DOHH2 (cell line): Measurements from ENCODE around the gene SYCP2.

Experiments
- EZH2phosphoT487 ChIP-seq: fragments of 200-600 bp; sonication (generic); IDR thresholded peaks from 2 replicates; pipeline ENCODE4 v1.6.1; 2017; ENCODE audit warnings: borderline replicate concordance, mild to moderate bottlenecking, antibody characterized with exemption, low read length, moderate library complexity, mixed read lengths
- TF ChIP-seq, protein P1 (sequence below): fragments of 200-600 bp; sonication (generic); IDR thresholded peaks from one replicate; pipeline ENCODE4 v1.5.1; 2014; ENCODE audit warnings: antibody characterized with exemption, mild to moderate bottlenecking, low read depth, low read length; ENCODE audit not compliant: poor library complexity, severe bottlenecking

DNA sequence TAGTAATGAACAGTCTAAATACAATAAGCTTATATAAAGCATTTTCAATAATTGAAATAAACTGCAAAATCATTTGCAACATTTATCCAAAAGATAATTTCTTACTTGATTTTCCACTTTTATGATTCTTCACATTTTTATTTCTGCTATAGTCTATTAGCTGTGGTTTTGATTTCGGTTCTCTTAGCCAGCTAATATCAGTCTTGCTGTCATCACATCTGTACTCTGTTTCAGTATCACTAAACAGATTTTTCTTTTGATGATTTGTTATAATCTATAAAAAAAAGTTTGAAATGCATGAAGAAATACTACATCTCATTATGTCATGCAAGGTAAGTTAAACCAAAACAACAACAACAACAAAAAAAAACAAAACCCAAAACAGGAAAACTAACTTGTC, 53.2 kb downstream of the SYCP2 start:
- TF ChIP-seq, protein P1, sequence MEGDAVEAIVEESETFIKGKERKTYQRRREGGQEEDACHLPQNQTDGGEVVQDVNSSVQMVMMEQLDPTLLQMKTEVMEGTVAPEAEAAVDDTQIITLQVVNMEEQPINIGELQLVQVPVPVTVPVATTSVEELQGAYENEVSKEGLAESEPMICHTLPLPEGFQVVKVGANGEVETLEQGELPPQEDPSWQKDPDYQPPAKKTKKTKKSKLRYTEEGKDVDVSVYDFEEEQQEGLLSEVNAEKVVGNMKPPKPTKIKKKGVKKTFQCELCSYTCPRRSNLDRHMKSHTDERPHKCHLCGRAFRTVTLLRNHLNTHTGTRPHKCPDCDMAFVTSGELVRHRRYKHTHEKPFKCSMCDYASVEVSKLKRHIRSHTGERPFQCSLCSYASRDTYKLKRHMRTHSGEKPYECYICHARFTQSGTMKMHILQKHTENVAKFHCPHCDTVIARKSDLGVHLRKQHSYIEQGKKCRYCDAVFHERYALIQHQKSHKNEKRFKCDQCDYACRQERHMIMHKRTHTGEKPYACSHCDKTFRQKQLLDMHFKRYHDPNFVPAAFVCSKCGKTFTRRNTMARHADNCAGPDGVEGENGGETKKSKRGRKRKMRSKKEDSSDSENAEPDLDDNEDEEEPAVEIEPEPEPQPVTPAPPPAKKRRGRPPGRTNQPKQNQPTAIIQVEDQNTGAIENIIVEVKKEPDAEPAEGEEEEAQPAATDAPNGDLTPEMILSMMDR, result no peak
- no peak for TF ChIP-seq EZH2phosphoT487
